SK-N-SH (cell line): ENCODE data around the gene FOXF1.

ENCODE experiments used
- EZH2phosphoT487 ChIP-seq: fragments of 200-600 bp; sonication (generic); IDR thresholded peaks from 2 replicates; pipeline ENCODE4 v1.6.1; 2017; ENCODE audit warnings: low read depth, mixed run types, mild to moderate bottlenecking, antibody characterized with exemption, moderate library complexity, borderline replicate concordance
- FOSL2 ChIP-seq: IDR thresholded peaks from 2 replicates; pipeline ENCODE4 v1.4.0; 2012; ENCODE audit warnings: low read depth, mild to moderate bottlenecking, moderate library complexity, borderline replicate concordance
- JUND ChIP-seq: IDR thresholded peaks from 2 replicates; pipeline ENCODE4 v1.4.0; 2012
- POLR2AphosphoS5 ChIP-seq: IDR thresholded peaks from 2 replicates; pipeline ENCODE4 v1.6.1; 2012; ENCODE audit warnings: low read depth, low read length
- RFX5 ChIP-seq: IDR thresholded peaks from 2 replicates; pipeline ENCODE4 v1.6.1; 2012; ENCODE audit warnings: mild to moderate bottlenecking, improper control_type of control experiment, low read length
- RXRA ChIP-seq: IDR thresholded peaks from 2 replicates; pipeline ENCODE4 v1.4.0; 2012; ENCODE audit warnings: low read depth, mild to moderate bottlenecking, borderline replicate concordance
- SMC3 ChIP-seq: IDR thresholded peaks from 2 replicates; pipeline ENCODE4 v1.6.1; 2012; ENCODE audit warnings: low read depth, low read length, improper control_type of control experiment
- USF2 ChIP-seq: fragments of 150-350 bp; IDR thresholded peaks from 2 replicates; pipeline ENCODE4 v1.6.1; 2017; ENCODE audit warnings: antibody characterized with exemption, low read length, low read depth, borderline replicate concordance
- TF ChIP-seq, protein P1 (sequence below): fragments of 200-600 bp; sonication (generic); IDR thresholded peaks from 2 replicates; pipeline ENCODE4 v1.6.1; 2017; ENCODE audit warnings: antibody characterized with exemption, mild to moderate bottlenecking, moderate library complexity

- TF ChIP-seq, protein P1, sequence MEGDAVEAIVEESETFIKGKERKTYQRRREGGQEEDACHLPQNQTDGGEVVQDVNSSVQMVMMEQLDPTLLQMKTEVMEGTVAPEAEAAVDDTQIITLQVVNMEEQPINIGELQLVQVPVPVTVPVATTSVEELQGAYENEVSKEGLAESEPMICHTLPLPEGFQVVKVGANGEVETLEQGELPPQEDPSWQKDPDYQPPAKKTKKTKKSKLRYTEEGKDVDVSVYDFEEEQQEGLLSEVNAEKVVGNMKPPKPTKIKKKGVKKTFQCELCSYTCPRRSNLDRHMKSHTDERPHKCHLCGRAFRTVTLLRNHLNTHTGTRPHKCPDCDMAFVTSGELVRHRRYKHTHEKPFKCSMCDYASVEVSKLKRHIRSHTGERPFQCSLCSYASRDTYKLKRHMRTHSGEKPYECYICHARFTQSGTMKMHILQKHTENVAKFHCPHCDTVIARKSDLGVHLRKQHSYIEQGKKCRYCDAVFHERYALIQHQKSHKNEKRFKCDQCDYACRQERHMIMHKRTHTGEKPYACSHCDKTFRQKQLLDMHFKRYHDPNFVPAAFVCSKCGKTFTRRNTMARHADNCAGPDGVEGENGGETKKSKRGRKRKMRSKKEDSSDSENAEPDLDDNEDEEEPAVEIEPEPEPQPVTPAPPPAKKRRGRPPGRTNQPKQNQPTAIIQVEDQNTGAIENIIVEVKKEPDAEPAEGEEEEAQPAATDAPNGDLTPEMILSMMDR, result no peak
- TF ChIP-seq RXRA (no peak), RFX5 (no peak), EZH2phosphoT487 (no peak), SMC3 (no peak), JUND (no peak), POLR2AphosphoS5 (no peak), USF2 (no peak), FOSL2 (no peak)
These were observed 49.3 kb upstream of the FOXF1 start for GRCh38 chr16:86461037-86461436.
